Measurements from ENCODE around the gene RNF39. TPM values are rescaled to one million over a fixed set of nuclear protein-coding genes. Genes with fewer than 3 reads are reported as not detected.

RNF39 gene
- total and polyA plus RNA-seq, 2 of the 4 experiments (the other 2 are of a cell fraction), result not detected

DNA sequence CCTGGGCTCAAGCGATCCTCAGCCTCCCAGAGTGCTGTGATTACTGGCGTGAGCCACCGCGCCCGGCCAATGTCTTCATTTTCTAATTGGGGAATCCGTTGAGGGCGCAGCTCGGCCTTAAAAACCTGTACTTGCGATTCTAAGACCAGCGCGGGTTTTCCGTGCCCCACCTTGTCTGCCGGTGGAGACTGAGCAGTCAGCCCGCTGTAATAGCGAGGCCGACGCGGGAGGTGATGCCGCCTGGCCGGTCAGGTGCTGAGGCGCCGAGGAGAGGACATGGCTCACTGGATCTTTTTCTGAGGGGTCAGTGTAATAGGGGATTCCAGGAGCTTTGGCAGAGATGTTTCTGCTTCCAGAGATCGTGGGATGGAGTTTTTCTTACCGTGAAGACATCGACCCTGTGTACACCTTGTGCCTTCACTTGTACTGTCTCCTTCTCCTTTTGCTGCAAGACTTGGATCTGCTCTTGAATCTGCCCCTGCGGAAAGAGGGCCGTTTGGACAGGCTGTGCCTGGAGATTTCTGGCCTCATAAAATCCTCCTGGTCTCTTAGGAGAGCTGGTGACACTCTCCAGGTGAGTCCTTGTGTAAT, 35.8 kb upstream of the RNF39 start:
- no peak overlapping the region for H3K27ac ChIP-seq (ENCODE audit: insufficient read depth, low read length)
- H2AK5ac ChIP-seq (ENCODE audit: low read depth, low read length), result no peak overlapping the region
- H3K79me1 ChIP-seq (ENCODE audit: low read depth in 1 of 2, low read length in 2 of 2), result no peaks in the 10 kb centered on the region
- no peak for ATAC-seq (ENCODE audit: low read depth)
- no peak overlapping the region for H2BK20ac ChIP-seq (ENCODE audit: low read depth, low read length)
- no peak overlapping the region for H4K5ac ChIP-seq (ENCODE audit: low read depth, low read length)
- no peak overlapping the region for H3K4me2 ChIP-seq (ENCODE audit: low read depth, low read length)
- intact Hi-C loops (cut with micrococcal nuclease), result no loop called here
- H4K8ac ChIP-seq (ENCODE audit: low read depth in 2 of 2, low read length in 2 of 2), result no peak overlapping the region
- no peak overlapping the region for H2BK5ac ChIP-seq (ENCODE audit: low read depth, low read length, poor library complexity, severe bottlenecking)
- H3K18ac ChIP-seq (ENCODE audit: low read depth, low read length), result no peak overlapping the region
- ChIA-PET CTCF (interaction anchor here (1.1 kb wide), 1 partner anchor 20 kb away, joined by 3 read pairs; no protein-coding TSS in a partner anchor), POLR2A (ENCODE audit: unreplicated experiment) (no interaction called here)
- H3K23ac ChIP-seq (ENCODE audit: low read depth, low read length), result no peak overlapping the region
- H3K9me3 ChIP-seq (ENCODE audit: control insufficient read depth, insufficient read depth, low read length), result peaks cover 2% of the 10 kb centered on the region; the same call in 1 of the 2 replicates
- H3K4me1 ChIP-seq (ENCODE audit: control insufficient read depth, insufficient read depth, low read length), result no peaks in the 10 kb centered on the region
- no peak overlapping the region for H2BK120ac ChIP-seq (ENCODE audit: low read depth, low read length)
- no TSS peak for BruUV-seq (replicated peaks)
- H2BK15ac ChIP-seq (ENCODE audit: low read depth, low read length), result no peak overlapping the region
- dilution Hi-C loops (cut with HindIII; ENCODE audit: low sequenced_read_pairs, unreplicated experiment), result no loop called here
- no peak overlapping the region for H3K9ac ChIP-seq (ENCODE audit: low read depth, low read length)
- H2AFZ ChIP-seq (replicated peaks; ENCODE audit: low read length, poor library complexity), result no peak overlapping the region
- no peak overlapping the region for H3K4ac ChIP-seq (ENCODE audit: low read depth, low read length)
- H3K9me1 ChIP-seq (ENCODE audit: insufficient read depth, low read length), result no peaks in the 10 kb centered on the region
- H3K4me3 ChIP-seq (ENCODE audit: insufficient read depth, low read depth, low read length), result no peak overlapping the region
- H2AK9ac ChIP-seq (replicated peaks; ENCODE audit: low read depth, low read length, poor library complexity), result no peak overlapping the region
- peaks cover 52% of the 10 kb centered on the region for H3K27me3 ChIP-seq (ENCODE audit: control insufficient read depth, insufficient read depth, low read length)
- no peak for TF ChIP-seq BHLHE40 (IDR thresholded peaks at IDR 0.05; ENCODE audit: low read depth, low read length)
- no peak for DNase-seq
- no peaks in the 10 kb centered on the region for H3K36me3 ChIP-seq (ENCODE audit: control insufficient read depth, insufficient read depth, low read length)
- H3K56ac ChIP-seq (ENCODE audit: extremely low read depth, insufficient read depth, low read length), result no peak overlapping the region
- no peaks in the 10 kb centered on the region for H4K20me1 ChIP-seq (ENCODE audit: insufficient read depth, low read length)
- 34% methylated on average over 20 of the region's 27 CpGs; no CpG with 5 or more reads in 1 of the 2 experiments for WGBS, 2 experiments (ENCODE audit: extremely low coverage in 2 of 2, insufficient read length in 1 of 2)
- in situ Hi-C loops (cut with MboI; ENCODE audit: low sequenced_read_pairs), result no loop called here
- no peak overlapping the region for H4K91ac ChIP-seq (ENCODE audit: insufficient read depth, low read depth, low read length)
- no peak overlapping the region for H3K14ac ChIP-seq (replicated peaks; ENCODE audit: low read depth, low read length)
